H1 (cell line): ENCODE data around the gene AP2A1. TPM values are rescaled to one million over a fixed set of nuclear protein-coding genes. Genes with fewer than 3 reads are reported as not detected.

Experiments
- CTCF ChIA-PET: fragments of 300-600 bp; sonication (Branson Sonifier 250); formaldehyde crosslinking; loops from one replicate; lab custom pipeline; 2021; ENCODE audit not compliant: partially characterized antibody; lab: Charles Lee
- POLR2A ChIA-PET: fragments of 300-600 bp; sonication (Branson Sonifier 250); formaldehyde crosslinking; loops from one replicate; lab custom pipeline; 2021; ENCODE audit warnings: inconsistent platforms; ENCODE audit not compliant: partially characterized antibody; lab: Charles Lee
- DNase-seq, 2 experiments: peaks; one replicate each; pipeline versions ENCODE4 v3.0.0 to v3.0.0-alpha.2; 2010 to 2022; ENCODE audit warnings: low spot score in 2 of 2, low read depth in 1 of 2, mixed read lengths in 1 of 2
- FAIRE-seq: peaks from 2 replicates; lab custom pipeline; 2011; peaks lifted over from hg19 to GRCh38; lab: Jason Lieb, UNC
- H2AFZ ChIP-seq: 2 replicates; pipeline ENCODE4 v1.8.1; 2012; ENCODE audit warnings: low read length, inconsistent platforms
- H2AK5ac ChIP-seq: 2 replicates; pipeline ENCODE4 v1.6.1; 2013; ENCODE audit warnings: low read depth, low read length
- H2BK120ac ChIP-seq: replicated peaks from 2 replicates; pipeline ENCODE3; 2013; ENCODE audit warnings: low read depth, low read length, inconsistent platforms
- H2BK12ac ChIP-seq: 2 replicates; pipeline ENCODE4 v1.6.1; 2013; ENCODE audit warnings: low read depth, low read length
- H2BK15ac ChIP-seq: 2 replicates; pipeline ENCODE4 v1.6.1; 2013; ENCODE audit warnings: low read length
- H2BK20ac ChIP-seq: 2 replicates; pipeline ENCODE4 v1.6.1; 2013; ENCODE audit warnings: low read length
- H2BK5ac ChIP-seq: 2 replicates; pipeline ENCODE4 v1.6.1; 2013; ENCODE audit warnings: low read depth, low read length
- H3K14ac ChIP-seq: 2 replicates; pipeline ENCODE4 v1.6.1; 2013; ENCODE audit warnings: inconsistent platforms; ENCODE audit not compliant: insufficient read length
- H3K18ac ChIP-seq: 2 replicates; pipeline ENCODE4 v1.6.1; 2013; ENCODE audit warnings: low read length; ENCODE audit errors: extremely low read depth
- H3K23ac ChIP-seq: 2 replicates; pipeline ENCODE4 v1.6.1; 2013; ENCODE audit warnings: inconsistent platforms; ENCODE audit not compliant: insufficient read length
- H3K23me2 ChIP-seq: 2 replicates; pipeline ENCODE4 v1.6.1; 2013; ENCODE audit warnings: low read depth, low read length
- H3K27ac ChIP-seq: 2 replicates; pipeline ENCODE4 v1.6.1; 2011; ENCODE audit warnings: low read depth, low read length, inconsistent platforms
- H3K27me3 ChIP-seq, 4 experiments: replicated peaks in 1 of 4; 1 replicate in 1 of 4; 2 replicates in 3 of 4; pipeline versions ENCODE4 v1.6.1 to v1.8.1; 2011 to 2013; ENCODE audit warnings: low read length in 3 of 4, mild to moderate bottlenecking in 3 of 4, inconsistent platforms in 2 of 4, mixed read lengths in 2 of 4, moderate library complexity in 1 of 4; ENCODE audit not compliant: control insufficient read depth in 3 of 4, insufficient read depth in 3 of 4; ENCODE audit errors: extremely low read depth in 1 of 4
- H3K36me3 ChIP-seq, 4 experiments: 2 replicates each; pipeline versions ENCODE4 v1.6.1 to v1.8.1; 2011 to 2013; ENCODE audit warnings: mild to moderate bottlenecking in 4 of 4, low read length in 3 of 4, moderate library complexity in 2 of 4, control low read depth in 1 of 4, inconsistent platforms in 1 of 4; ENCODE audit not compliant: insufficient read depth in 4 of 4, control insufficient read depth in 2 of 4
- H3K4ac ChIP-seq: replicated peaks from 2 replicates; pipeline ENCODE3; 2013; ENCODE audit warnings: low read length, low read depth, mixed read lengths, inconsistent platforms; ENCODE audit not compliant: insufficient read length
- H3K4me1 ChIP-seq, 4 experiments: replicated peaks in 1 of 4; 1 replicate in 1 of 4; 2 replicates in 3 of 4; pipeline versions ENCODE4 v1.6.1 to v1.8.1; 2011 to 2013; ENCODE audit warnings: low read length in 3 of 4, inconsistent platforms in 2 of 4, mixed read lengths in 1 of 4; ENCODE audit not compliant: insufficient read depth in 4 of 4, control insufficient read depth in 3 of 4
- H3K4me2 ChIP-seq, 2 experiments: 2 replicates each; pipeline versions ENCODE4 v1.6.1 to v1.8.1; 2011 to 2013; ENCODE audit warnings: low read depth in 2 of 2, low read length in 2 of 2, control low read depth in 1 of 2, inconsistent platforms in 1 of 2, mild to moderate bottlenecking in 1 of 2; ENCODE audit not compliant: insufficient read depth in 1 of 2
- H3K4me3 ChIP-seq, 4 experiments: fragments of 200-600, 300-600 bp in 1 of 4; sonication (generic), shearing (Covaris generic), sonication (Bioruptor Twin) in 1 of 4; 2 replicates each; pipeline versions ENCODE4 v1.5.1 to v1.8.1; 2011 to 2016; ENCODE audit warnings: low read length in 4 of 4, low read depth in 3 of 4, control low read depth in 2 of 4, inconsistent platforms in 2 of 4, mild to moderate bottlenecking in 2 of 4, mixed read lengths in 1 of 4, moderate library complexity in 1 of 4; ENCODE audit not compliant: insufficient read depth in 2 of 4; ENCODE audit errors: extremely low read depth in 1 of 4
- H3K56ac ChIP-seq: replicated peaks from 2 replicates; pipeline ENCODE3; 2013; ENCODE audit warnings: low read depth, mild to moderate bottlenecking, mixed read lengths, low read length, inconsistent platforms; ENCODE audit not compliant: insufficient read length
- H3K79me1 ChIP-seq: 2 replicates; pipeline ENCODE4 v1.6.1; 2013; ENCODE audit warnings: low read depth, low read length, control low read depth
- H3K79me2 ChIP-seq, 2 experiments: 2 replicates each; pipeline versions ENCODE4 v1.6.1 to v1.8.1; 2012 to 2013; ENCODE audit warnings: low read length in 2 of 2, mild to moderate bottlenecking in 2 of 2, inconsistent platforms in 1 of 2; ENCODE audit not compliant: insufficient read depth in 2 of 2, control insufficient read depth in 1 of 2
- H3K9ac ChIP-seq, 4 experiments: replicated peaks in 1 of 4; 1 replicate in 1 of 4; 2 replicates in 3 of 4; pipeline versions ENCODE4 v1.6.1 to v1.8.1; 2011 to 2013; ENCODE audit warnings: low read depth in 3 of 4, low read length in 3 of 4, control low read depth in 2 of 4, mild to moderate bottlenecking in 2 of 4, moderate library complexity in 2 of 4, inconsistent platforms in 1 of 4; ENCODE audit errors: extremely low read depth in 1 of 4
- H3K9me3 ChIP-seq, 2 experiments: 2 replicates each; pipeline versions ENCODE4 v1.6.1 to v1.8.1; 2012 to 2013; ENCODE audit warnings: mild to moderate bottlenecking in 2 of 2, moderate library complexity in 2 of 2, control low read depth in 1 of 2, inconsistent platforms in 1 of 2, low read depth in 1 of 2, low read length in 1 of 2, mixed read lengths in 1 of 2; ENCODE audit not compliant: insufficient read depth in 2 of 2
- H4K20me1 ChIP-seq, 2 experiments: replicated peaks in 1 of 2; 2 replicates each; pipeline versions ENCODE3 to v1.8.1; 2011 to 2013; ENCODE audit warnings: inconsistent platforms in 2 of 2, low read length in 2 of 2, mild to moderate bottlenecking in 1 of 2; ENCODE audit not compliant: insufficient read depth in 2 of 2, control insufficient read depth in 1 of 2
- H4K5ac ChIP-seq: 2 replicates; pipeline ENCODE4 v1.6.1; 2013; ENCODE audit warnings: low read length, low read depth, mixed read lengths, inconsistent platforms; ENCODE audit not compliant: insufficient read length
- H4K8ac ChIP-seq: 2 replicates; pipeline ENCODE4 v1.8.0; 2013; ENCODE audit warnings: mild to moderate bottlenecking, moderate library complexity, low read length, inconsistent platforms; ENCODE audit not compliant: insufficient read depth; ENCODE audit errors: extremely low read depth
- H4K91ac ChIP-seq: replicated peaks from 2 replicates; pipeline ENCODE3; 2013; ENCODE audit warnings: low read length, mixed read lengths, inconsistent platforms; ENCODE audit not compliant: insufficient read length
- CREB1 ChIP-seq: IDR thresholded peaks from 2 replicates; pipeline ENCODE4 v1.6.1; 2012; ENCODE audit warnings: inconsistent platforms
- WGBS, 2 experiments: shearing (Covaris generic) in 1 of 2; methylation state at CpG; one replicate each; pipeline versions ENCODE4 v1.1.6 to v1.1.7; 2013 to 2015; ENCODE audit warnings: low lambda C conversion rate in 2 of 2, mixed read lengths in 2 of 2, inconsistent platforms in 1 of 2, low coverage in 1 of 2, missing lambda C conversion rate in 1 of 2; ENCODE audit not compliant: insufficient replicate concordance in 2 of 2, insufficient coverage in 1 of 2, insufficient read length in 1 of 2; ENCODE audit errors: extremely low coverage in 1 of 2, missing lambda C conversion rate in 1 of 2; 5-methylcytosine and 5-hydroxymethylcytosine counted together
- polyA plus RNA-seq, 7 experiments: library from polyadenylated mRNA; depleted of rRNA in 3 of 7; stranded (reverse) in 5 of 7; unstranded in 2 of 7; fragments of >200 nt in 5 of 7; fragments of 200-250 nt in 2 of 7; gene quantifications; 1 replicate in 5 of 7; 2 replicates in 1 of 7; 4 replicates in 1 of 7; pipeline versions ENCODE4 v1.2.1 to v1.2.3, GENCODE V29; 2011 to 2013; ENCODE audit warnings: missing spikeins in 2 of 7, mixed read lengths in 2 of 7
- total RNA-seq: library from RNA; stranded (reverse); fragmentation: NEBNext Ultra II Directional; extraction: Animal tissue kit (Norgen Biotek cat#: 25700); gene quantifications from 2 replicates; pipeline ENCODE4 v1.2.1, GENCODE V29; 2021

Gene AP2A1
- total and polyA plus RNA-seq, 2 of the 8 experiments (the other 6 are each of a cell fraction or from before 2014, with no cell fraction given) = 105 to 106 TPM

DNA sequence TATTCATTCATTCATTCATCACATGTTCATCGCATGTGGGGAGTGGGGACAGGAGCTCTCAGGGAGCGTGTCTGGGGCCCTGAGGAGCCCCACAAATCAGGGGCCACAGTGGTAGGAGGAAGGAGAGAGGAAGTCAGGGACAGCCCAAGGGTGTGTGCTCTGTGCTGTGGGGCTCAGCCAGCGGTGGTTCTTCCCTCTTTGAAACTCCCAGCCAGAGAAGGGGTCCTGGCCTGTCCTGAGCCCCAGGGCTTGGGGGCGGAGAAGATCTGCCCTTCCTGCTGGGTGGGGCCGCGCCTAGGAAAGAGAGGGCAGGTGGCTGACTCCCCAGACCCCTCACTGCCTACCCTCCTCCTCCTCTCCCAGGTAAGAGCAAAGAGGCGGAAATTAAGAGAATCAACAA is 14.6 kb downstream of the AP2A1 start:
- no peaks in the 10 kb centered on the region for H3K27me3 ChIP-seq
- H4K20me1 ChIP-seq = peaks cover 2 to 7% of the 10 kb centered on the region in 2 experiments
- no peaks in the 10 kb centered on the region for H3K9me3 ChIP-seq
- WGBS, 2 experiments = 89% methylated on average over 7 of the region's 7 CpGs; no CpG with 5 or more reads in 1 of the 2 experiments
- H2AK5ac ChIP-seq = no peak overlapping the region
- no peak for FAIRE-seq
- TF ChIP-seq CREB1 = no peak
- no peak overlapping the region for H2BK120ac ChIP-seq
- no peak overlapping the region; the same call in 1 of the 2 replicates for H4K8ac ChIP-seq
- POLR2A ChIA-PET = interaction anchor here (1.0 to 2.0 kb wide), 2 partner anchors 10 to 90 kb away, joined by 3 to 8 read pairs; no protein-coding TSS in a partner anchor
- no peak overlapping the region for H2BK12ac ChIP-seq
- no peak overlapping the region for H2BK20ac ChIP-seq
- H3K18ac ChIP-seq = no peak overlapping the region
- H2BK5ac ChIP-seq = 0 out of 2 replicates have a peak overlapping the region, but pooled peaks have one; percentile 60
- H3K79me2 ChIP-seq = no peaks in the 10 kb centered on the region; a peak in 1 of 4 replicates
- no peak overlapping the region for H3K4me2 ChIP-seq
- H2AFZ ChIP-seq = no peak overlapping the region
- H2BK15ac ChIP-seq = no peak overlapping the region
- no peaks in the 10 kb centered on the region; a peak in 2 of 7 replicates for H3K4me1 ChIP-seq
- no peak overlapping the region for H3K14ac ChIP-seq
- CTCF ChIA-PET = interaction anchor here (1.2 to 2.8 kb wide), 3 partner anchors 23 to 63 kb away, joined by 3 to 14 read pairs (median 6); no protein-coding TSS in a partner anchor
- H3K9ac ChIP-seq = no peak overlapping the region
- peaks cover 9% of the 10 kb centered on the region for H3K79me1 ChIP-seq
- peaks cover 2 to 17% (median 10%) of the 10 kb centered on the region in 4 experiments; a peak in 6 of 8 replicates for H3K36me3 ChIP-seq
- no peak overlapping the region for H4K5ac ChIP-seq
- H3K4ac ChIP-seq = no peak overlapping the region
- H3K27ac ChIP-seq = no peak overlapping the region
- H3K23ac ChIP-seq = no peak overlapping the region
- no peak overlapping the region for H4K91ac ChIP-seq
- H3K23me2 ChIP-seq = no peaks in the 10 kb centered on the region; the same call in 1 of the 2 replicates
- H3K56ac ChIP-seq = no peak overlapping the region
- no peak overlapping the region for H3K4me3 ChIP-seq
- DNase-seq = no peak
